HG02571 (cell line): ENCODE data around the gene DCAF12.
"Not testable (repeated sequence)": the region's sequence is repeated elsewhere in the genome, so short reads cannot be mapped to it uniquely, and the experiment has no call there.

Experiments used
- ATAC-seq: cut with Tn5 transposase; IDR thresholded peaks from one replicate; pipeline ENCODE4 v1.9.1; 2021; ENCODE audit warnings: mild to moderate bottlenecking, moderate library complexity; ENCODE audit not compliant: unreplicated experiment

DCAF12 gene

DNA sequence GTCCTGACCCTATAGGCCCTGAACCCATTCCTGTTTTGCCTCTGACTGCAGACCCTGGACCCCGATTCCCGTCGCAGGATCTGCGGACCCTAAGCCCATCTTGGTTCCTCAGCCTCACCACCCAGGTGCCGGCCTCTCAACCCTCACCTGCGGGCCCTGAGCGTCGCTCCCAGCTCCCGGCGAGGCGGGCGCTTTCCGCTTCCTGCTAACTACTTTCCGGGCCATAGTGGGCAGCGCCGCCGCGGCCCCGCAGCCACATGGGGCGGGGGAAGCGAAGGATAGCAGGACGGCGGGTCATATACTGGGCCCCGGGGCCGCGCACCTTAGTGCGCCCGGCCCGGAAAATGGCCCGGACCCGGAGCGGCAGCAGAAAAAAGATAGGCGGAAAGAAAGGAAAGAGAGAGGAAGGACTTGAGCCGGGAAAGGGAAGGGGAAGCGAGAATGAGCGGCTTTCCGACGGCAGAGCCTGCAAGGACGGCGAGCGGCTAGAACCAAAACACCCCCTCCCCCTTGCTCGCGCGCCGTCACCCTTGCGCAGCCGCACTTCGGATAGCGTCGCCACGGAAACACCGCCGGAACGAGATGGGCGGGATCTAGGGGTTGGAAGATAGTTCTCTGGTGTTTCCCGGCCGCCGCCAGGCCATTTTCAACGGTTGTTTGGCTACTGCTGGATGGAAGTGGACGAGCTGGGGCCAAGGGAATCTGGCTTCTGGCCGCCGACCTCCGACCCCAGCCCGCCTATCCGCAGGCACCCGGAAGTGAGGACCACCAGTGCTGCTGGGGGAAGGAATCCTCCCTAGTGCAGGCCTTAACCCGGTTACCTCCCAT, at the start of gene DCAF12:
TSS of gene DCAF12 (minus strand) at position 492 of the 828 bp plus-strand sequence. CDS start at position 225, 267 bp downstream.
- peak; percentile 86 for ATAC-seq

DNA sequence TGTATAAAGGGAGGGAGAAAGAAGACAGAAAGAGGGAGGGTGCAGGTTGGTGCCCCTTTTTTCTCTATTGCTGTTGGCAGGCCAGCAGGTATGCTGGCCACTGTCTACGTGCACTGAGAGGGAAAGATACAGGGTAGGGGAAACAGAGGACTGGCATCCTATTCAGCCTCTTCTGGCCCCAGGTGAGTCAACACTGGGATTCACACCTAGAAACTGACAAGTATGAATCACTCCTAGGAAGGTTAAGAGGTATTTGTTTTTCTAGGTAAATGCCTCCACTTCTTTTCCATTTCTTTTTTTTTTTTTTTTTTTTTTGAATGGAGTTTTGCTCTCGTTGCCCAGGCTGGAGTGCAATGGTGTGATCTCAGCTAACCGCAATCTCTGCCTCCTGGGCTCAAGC, 49.6 kb upstream of the DCAF12 start:
- no peak for ATAC-seq

DNA sequence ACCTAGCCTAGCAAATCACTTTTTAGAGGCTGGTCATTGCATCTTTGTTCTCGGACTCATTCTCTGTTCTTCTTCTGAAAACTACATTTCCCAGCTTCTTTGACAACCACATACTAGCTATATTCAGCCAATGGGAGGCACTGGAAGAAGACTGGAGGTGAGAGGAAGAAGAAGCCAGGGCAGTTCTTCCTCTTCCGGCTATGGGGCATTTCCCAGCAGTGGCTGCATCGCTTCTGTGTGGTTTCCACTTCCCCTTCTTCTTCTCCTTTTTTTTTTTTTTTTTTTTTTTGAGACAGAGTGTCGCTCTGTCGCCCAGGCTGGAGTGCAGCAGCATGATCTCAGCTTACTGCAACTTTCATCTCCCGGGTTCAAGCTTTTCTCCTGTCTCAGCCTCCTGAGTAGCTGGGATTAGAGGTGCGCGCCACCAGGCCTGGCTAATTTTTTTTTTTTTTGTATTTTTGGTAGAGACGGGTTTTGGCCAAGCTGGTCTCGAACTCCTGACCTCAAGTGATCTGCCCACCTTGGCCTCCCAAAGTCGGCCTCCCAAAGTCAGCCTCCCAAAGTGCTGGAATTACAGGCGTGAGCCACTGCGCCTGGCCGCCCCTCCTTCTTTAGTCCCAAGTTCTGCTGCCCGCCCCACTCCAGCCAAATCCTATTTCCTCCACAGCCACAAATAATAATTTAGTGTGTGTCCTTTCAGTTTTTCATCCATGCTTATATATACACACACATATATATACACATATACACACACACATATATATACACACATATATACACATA, 45.4 kb upstream of the DCAF12 start:
- no peak for ATAC-seq

DNA sequence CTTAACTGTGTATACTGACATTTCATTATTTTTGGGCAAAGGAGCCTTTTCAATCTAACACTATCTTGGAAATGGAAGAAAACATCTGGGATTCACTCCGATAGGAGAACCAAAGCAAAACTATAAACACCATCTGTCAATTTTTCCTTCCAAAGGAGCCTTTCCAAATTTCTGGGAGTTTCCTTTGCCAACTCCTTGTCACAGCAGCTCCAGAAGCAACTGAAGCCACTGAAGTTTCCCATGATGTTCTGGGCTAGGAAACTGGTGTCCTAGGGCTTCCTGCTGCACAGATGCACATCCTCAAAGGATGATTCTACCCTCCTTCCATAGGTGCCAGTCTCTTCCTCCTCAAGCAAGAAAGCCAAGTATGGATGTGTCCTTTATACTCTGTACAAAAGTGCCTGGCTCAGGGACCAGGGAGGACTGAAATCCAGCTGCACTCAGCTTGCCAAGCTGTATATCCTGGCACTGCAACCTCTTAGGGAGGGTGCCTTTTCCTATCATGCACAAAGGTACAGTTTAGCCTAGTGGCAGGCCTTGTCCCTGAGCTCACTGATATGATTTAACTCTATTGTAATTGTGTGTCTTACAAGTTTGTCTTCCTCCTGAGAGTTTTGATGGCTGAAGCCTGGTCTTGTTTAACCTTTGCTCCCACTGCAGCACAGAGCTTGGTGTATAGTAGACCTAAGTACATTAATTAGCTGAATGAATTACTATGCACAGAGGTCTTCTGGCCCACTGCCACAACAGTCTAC, 43.9 kb upstream of the DCAF12 start:
- ATAC-seq = no peak

DNA sequence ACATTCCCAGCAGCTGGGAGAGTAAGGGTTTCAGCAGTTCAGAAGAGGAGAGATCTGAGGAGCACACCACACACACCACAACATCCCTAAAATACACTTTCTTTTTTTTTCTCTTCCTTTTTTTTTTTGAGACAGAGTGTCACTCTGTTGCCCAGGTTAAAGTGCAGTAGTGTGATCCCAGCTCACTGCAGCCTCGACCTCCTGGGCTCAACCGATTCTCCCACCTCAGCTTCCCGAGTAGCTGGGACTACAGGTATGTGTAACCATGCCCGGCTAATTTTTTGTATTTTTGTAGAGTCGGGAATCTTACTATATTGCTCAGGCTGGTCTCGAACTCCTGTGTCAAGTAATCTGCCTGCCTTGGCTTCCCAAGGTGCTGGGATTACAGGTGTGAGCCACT, 42.6 kb upstream of the DCAF12 start:
- ATAC-seq = no peak

DNA sequence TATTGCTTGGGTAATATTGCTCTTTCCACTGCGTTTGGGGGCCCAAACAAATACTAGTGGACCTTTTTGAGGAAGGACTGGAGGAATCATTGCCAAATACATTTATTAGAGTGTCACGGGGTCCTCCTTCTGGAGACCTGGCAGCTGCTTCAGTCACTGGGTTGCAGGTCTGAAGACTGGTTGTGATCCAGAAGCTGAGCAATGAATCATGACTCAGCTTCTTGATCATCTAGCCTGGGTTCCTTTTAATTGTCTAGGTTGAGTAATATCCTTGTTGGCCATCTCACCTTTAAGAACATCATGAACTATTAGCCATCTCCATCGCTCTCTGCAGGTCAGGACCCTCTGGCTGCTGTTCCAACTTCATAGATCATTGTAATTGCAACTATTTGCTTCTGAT, 36.9 kb upstream of the DCAF12 start:
- no peak for ATAC-seq

DNA sequence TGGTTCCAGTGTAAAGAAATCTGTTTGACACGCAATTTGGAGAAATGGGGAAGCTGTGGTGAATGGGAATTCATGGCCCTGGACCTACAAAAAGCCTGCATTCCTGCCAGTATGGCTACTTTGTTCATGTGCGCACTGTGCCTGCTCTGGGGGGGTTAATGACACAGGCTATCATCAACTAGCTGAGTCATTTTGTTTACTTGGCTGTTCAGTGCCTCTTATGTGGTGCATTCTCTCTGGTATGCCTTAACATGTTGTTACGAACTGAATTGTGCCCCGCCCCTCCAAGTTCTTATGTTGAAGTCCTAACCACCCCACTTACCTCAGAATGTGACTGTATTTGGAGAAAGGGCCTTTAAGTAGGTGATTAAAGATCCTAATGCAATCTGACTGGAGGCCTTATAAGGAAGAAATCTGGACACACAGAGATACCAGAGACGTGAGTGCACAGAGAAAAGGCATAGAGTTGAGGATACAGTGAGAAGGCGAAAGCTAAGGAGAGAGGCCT, 31.9 kb upstream of the DCAF12 start:
- no peak for ATAC-seq

DNA sequence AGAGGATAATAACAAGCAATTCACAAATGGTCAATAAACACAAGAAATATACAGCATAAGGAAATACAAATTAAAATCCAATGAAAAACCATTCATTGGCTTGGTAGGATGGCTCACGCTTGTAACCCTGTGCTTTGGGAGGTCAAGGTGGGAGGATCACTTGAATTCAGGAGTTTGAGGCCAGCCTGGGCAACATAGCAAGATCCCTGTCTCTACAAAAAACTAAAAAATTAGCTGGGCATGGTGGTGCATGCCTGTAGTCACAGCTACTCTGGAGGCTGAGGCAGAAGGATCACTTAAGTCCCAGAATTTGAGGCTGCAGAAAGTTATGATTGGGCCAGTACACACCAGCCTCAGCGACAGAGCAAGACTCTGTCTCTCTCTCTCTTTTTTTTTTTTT, 31.4 kb upstream of the DCAF12 start:
- ATAC-seq = no peak

DNA sequence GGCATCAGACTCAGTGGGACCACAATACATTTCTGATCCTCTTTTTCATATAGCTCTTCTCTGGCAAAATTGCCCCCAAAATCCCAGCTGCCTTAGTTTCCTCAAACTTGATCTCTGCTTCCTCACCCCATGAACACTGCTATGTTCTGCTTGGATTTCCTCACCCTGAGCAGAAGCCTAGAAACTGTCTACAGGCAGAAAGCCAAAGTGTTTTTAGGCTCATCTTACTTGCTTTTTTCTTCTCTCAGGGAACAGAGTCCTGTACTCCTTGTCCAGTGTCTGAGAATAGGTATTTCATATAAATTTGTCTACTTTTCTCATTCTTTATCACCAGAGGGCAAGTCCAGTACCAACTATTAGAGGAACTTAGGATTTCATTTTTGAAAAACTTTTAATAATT, 30.8 kb upstream of the DCAF12 start:
- no peak for ATAC-seq

DNA sequence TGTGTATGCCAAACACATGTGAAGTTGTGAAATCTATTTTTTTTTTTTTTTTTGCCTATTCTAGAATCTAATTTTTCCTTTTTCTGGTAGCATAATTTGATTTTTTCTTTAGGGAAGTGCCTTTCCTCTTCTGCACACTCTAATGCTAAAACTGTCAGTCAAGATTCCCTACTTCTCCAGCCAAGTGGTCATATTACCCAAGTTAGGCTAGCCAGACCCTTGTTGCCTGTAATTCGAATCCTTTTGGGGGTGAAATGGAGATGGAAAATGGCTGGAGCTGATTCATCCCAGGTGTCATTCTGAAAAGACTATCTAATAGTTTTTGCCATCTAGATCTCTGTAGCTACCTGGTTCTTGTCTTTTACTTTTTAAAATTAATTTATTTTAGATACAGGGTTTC, 27.6 kb upstream of the DCAF12 start:
- ATAC-seq = no peak

DNA sequence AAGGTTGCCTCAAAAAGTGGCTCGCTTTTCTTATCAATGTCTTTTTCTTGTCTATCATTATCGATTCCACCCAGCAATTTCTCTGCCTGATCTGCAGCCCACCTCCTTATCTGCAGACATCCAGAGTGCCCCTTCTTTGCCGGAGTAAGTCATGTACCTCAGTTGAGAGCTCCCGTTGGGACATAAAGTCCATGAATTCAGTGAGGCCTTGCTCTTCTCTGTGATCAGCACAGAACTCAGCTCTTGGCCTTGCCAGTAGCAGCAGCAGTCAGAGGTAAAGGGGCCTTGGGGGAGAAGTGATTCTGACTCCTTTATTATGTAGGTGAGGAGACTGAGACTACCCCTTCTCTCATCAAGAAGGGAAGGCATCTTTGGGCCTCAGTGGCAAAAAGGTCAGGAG, 24.9 kb upstream of the DCAF12 start:
- ATAC-seq = no peak

DNA sequence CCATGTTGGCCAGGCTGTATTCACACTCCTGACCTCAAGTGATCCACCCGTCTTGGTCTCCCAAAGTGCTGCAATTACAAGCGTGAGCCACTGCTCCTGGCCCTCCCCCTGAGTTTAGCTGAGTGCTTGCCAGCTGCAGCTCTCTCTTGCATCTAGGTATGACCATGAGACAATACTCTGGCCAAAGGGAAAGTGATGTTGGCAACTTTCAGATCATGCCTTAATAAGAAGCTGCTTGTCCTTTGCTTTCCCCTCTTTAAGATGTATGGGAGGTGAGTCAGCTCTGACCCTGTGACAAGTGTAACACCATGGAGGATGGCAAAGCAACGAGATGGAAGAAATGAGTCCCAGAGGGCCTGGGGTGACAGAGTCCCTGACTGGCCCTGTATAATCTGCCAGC, 18.7 kb upstream of the DCAF12 start:
- ATAC-seq = no peak

DNA sequence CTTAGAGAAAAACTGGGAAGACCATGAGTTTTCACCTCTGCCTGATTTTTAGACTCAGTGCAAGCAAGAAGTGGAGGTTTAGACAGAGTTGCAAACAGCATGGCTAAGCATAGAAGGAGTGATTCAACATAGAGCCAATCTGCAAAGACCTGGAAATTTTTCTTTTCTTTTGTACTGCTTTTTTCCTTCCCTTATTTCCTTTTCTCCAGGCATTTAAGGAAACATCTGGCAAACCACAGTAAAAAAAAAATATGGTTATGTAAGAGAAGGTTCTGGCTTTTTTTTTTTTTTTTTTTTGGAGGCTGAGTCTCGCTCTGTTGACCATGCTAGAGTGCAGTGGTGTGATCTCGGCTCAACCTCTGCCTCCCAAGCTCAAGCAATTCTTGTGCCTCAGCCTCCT, 16.6 kb upstream of the DCAF12 start:
- ATAC-seq = no peak

DNA sequence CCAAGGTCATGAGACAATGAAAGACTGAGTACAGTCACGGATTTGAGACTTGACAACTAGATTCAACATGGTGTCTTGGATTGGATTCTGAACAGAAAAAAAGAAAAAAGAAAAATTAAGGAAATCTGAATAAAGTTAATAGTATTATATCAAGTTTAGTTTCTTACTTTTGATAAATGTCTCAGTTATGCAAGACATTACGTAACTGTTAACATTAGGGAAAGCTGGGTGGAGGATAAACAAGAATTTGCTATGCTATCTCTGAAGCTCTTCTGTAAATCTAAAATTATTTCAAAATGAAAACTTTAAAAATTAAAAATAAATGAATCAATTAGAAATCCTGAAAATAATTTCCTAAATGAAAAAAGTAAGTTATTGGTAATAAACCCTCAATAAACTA, 14.4 kb upstream of the DCAF12 start:
- ATAC-seq = no peak

DNA sequence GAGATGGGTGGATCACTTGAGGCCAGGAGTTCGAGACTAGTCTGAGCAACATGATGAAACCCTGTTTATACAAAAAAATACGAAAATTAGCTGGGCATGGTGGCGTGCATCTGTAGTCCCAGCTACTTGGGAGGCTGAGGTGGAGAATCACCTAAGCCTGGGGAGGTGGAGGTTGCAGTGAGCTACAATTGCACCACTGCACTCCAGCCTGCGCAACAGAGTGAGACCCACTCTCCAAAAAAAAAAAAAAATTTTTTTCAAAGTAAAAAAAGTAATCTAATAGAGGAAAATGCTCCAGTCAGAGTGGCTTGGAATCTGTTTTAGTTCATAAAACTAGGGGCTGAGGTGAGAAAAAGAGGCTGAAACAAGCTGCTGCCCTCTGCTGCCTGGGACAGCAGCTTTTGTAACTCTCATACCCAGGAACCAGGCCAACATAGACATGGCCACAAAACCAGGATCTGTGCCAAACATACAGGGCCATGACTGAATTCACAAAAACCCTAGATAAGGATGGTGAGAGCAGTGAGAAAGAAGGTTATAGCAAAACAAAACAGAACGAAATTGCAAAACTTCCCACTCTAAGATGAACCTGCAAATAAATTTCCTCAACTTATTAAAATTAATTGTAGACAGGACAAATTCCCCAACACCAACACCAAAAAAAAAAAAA, 13.1 kb upstream of the DCAF12 start:
- ATAC-seq = no peak

DNA sequence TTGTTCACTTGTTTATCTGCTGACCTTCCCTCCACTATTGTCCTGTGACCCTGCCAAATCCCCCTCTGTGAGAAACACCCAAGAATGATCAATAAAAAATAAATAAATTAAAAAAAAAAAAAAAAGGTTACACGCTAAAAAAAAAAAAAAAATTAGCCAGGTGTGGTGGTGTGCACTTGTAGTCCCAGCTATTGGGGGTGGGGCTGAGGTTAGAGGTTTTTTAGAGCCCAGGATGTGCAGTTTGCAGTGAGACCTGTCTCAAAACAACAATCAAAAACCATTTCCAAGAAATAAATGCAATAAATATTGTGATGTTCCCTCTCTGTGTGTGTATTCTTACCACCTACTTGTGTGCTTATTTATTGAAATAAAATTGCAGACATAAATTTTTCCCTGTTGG, 12.1 kb upstream of the DCAF12 start:
- ATAC-seq = not testable (repeated sequence)

DNA sequence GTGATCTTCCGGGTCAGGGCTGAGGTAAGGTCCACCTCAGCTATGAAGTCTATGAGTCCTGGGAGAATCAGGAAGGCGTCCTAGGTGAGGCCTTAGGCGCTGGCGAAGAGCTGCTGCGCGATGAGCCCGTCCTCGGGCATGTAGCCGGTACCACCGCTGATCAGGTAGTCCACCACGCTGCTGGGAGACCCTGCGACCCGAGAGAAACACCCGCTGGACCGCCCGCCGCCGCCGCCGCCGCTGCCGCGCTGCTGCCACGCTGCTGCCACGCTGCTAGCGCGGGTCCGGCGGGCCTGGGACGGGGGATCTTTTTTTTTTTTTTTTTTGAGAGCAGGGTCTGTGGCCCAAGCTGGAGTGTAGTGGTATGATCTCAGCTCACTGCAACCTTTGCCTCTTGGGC, 8.0 kb upstream of the DCAF12 start:
- ATAC-seq = no peak

DNA sequence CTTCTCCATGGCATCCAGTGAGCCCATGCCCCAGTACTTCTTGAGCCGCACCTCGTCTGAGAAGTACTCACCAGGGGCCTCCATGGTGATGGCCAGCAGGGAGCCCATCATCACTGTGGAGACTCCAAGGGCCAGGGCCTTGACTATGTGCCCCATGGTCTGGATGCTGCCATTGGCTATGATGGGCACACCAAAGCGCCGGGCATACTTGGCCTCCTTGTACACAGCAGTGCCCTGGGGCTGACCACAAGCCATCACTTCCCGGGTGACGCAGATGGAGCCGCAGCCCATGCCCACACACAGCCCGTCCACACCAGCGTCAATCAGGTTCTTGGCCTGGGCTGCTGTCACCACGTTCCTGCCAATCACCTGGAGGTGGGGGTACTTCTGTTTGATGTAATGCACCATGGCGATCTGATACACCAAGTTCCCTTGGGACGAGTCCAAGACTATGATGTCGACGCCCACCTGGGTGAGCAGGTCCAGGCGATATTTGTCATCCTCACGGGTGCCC, 7.0 kb upstream of the DCAF12 start:
- ATAC-seq = no peak

DNA sequence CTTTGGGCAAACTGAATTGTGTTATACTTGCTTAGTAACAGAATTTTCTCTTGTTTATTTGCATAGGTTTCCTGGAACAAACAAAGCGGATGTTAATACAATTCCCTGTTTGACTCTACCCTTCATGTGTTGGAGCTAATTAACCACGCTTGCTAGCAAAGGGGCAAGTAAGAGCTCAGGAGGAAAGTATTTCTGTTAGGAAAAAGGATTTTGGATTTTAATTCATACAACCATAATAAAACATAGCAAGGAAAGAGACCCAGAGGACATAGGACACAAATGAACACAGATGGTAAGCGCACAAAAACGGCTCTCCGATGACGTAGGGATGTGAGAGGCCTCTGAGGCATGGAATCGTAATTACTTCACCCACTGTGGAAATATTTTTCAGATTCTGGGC, 5.1 kb upstream of the DCAF12 start:
- no peak for ATAC-seq
